Neural cell (in vitro differentiated cells): ENCODE results near the gene CD226. TPM values are rescaled to one million over a fixed set of nuclear protein-coding genes. Genes with fewer than 3 reads are reported as not detected.

ENCODE experiments used
- H2AFZ ChIP-seq: fragments of 200-600, 300-800 bp; sonication (generic), shearing (Covaris generic); 2 replicates; pipeline ENCODE4 v1.6.0; 2014; ENCODE audit warnings: low read depth, mild to moderate bottlenecking, antibody characterized with exemption, low read length, moderate library complexity
- H3F3A ChIP-seq: fragments of 200-600 bp; shearing (Covaris generic); 2 replicates; pipeline ENCODE4 v1.6.1; 2016; ENCODE audit warnings: mild to moderate bottlenecking, moderate library complexity, mixed read lengths, antibody characterized with exemption, low read length; ENCODE audit not compliant: insufficient read depth, poor library complexity, severe bottlenecking
- H3K27ac ChIP-seq: fragments of 200-600, 300-800 bp; sonication (generic), shearing (Covaris generic); 2 replicates; pipeline ENCODE4 v1.5.1; 2014; ENCODE audit warnings: mild to moderate bottlenecking, low read length, moderate library complexity
- H3K27me3 ChIP-seq: fragments of 300-800, 200-600 bp; sonication (generic), shearing (Covaris generic); 2 replicates; pipeline ENCODE4 v1.6.0; 2014; ENCODE audit warnings: mild to moderate bottlenecking, low read depth, low read length, moderate library complexity; ENCODE audit not compliant: insufficient read depth
- H3K36me3 ChIP-seq: fragments of 300-800, 200-600 bp; sonication (generic), shearing (Covaris generic); 2 replicates; pipeline ENCODE4 v1.5.1; 2014; ENCODE audit warnings: mild to moderate bottlenecking, antibody characterized with exemption, low read length, moderate library complexity; ENCODE audit not compliant: insufficient read depth
- H3K4me2 ChIP-seq: fragments of 300-800, 200-600 bp; sonication (generic), shearing (Covaris generic); 2 replicates; pipeline ENCODE4 v1.6.0; 2014; ENCODE audit warnings: mild to moderate bottlenecking, low read length
- H3K4me3 ChIP-seq: fragments of 300-800, 200-600 bp; sonication (generic), shearing (Covaris generic); 2 replicates; pipeline ENCODE4 v1.5.1; 2014; ENCODE audit warnings: mild to moderate bottlenecking, low read length, moderate library complexity
- H3K79me2 ChIP-seq: fragments of 200-600 bp; shearing (Covaris generic); replicated peaks from 2 replicates; pipeline ENCODE4 v1.6.0; 2014; ENCODE audit warnings: mild to moderate bottlenecking, low read length, moderate library complexity; ENCODE audit not compliant: insufficient read depth
- H3K9ac ChIP-seq: fragments of 300-800, 200-600 bp; sonication (generic), shearing (Covaris generic); 2 replicates; pipeline ENCODE4 v1.6.1; 2016; ENCODE audit warnings: mild to moderate bottlenecking, low read length, mixed read lengths
- H3K9me2 ChIP-seq: fragments of 200-600 bp; shearing (Covaris generic); 2 replicates; pipeline ENCODE4 v1.6.1; 2016; ENCODE audit warnings: mild to moderate bottlenecking, low read length, mixed read lengths; ENCODE audit not compliant: insufficient read depth
- H3K9me3 ChIP-seq: fragments of 200-600, 300-800 bp; sonication (generic), shearing (Covaris generic); 2 replicates; pipeline ENCODE4 v1.6.1; 2016; ENCODE audit warnings: mild to moderate bottlenecking, mixed run types, low read length, moderate library complexity, mixed read lengths
- H4K20me1 ChIP-seq: fragments of 200-600 bp; shearing (Covaris generic); 2 replicates; pipeline ENCODE4 v1.6.1; 2016; ENCODE audit warnings: mild to moderate bottlenecking, mixed run types; ENCODE audit not compliant: insufficient read depth
- EP300 ChIP-seq: fragments of 450-650 bp; conservative IDR thresholded peaks from 2 replicates; pipeline ENCODE4 v1.6.1; 2014; ENCODE audit warnings: antibody characterized with exemption, mild to moderate bottlenecking, moderate library complexity; ENCODE audit not compliant: poor library complexity, severe bottlenecking
- EZH2 ChIP-seq: fragments of 200-600, 300-800 bp; shearing (Covaris generic), sonication (generic); IDR thresholded peaks from 2 replicates; pipeline ENCODE4 v1.6.1; 2014; ENCODE audit warnings: antibody characterized with exemption, low read length, borderline replicate concordance, mild to moderate bottlenecking; ENCODE audit not compliant: insufficient read depth, poor library complexity, severe bottlenecking
- MXI1 ChIP-seq: fragments of 450-650 bp; conservative IDR thresholded peaks from 2 replicates; pipeline ENCODE4 v1.6.1; 2014; ENCODE audit warnings: antibody characterized with exemption, mild to moderate bottlenecking; ENCODE audit not compliant: poor library complexity, severe bottlenecking
- POLR2AphosphoS5 ChIP-seq: IDR thresholded peaks from 2 replicates; pipeline ENCODE4 v1.6.1; 2012
- RAD21 ChIP-seq: fragments of 450-650 bp; conservative IDR thresholded peaks from 2 replicates; pipeline ENCODE4 v1.6.1; 2014; ENCODE audit warnings: antibody characterized with exemption, mild to moderate bottlenecking, moderate library complexity
- SMC3 ChIP-seq: fragments of 450-650 bp; conservative IDR thresholded peaks from 2 replicates; pipeline ENCODE4 v1.6.1; 2014; ENCODE audit warnings: antibody characterized with exemption, mild to moderate bottlenecking, moderate library complexity; ENCODE audit not compliant: poor library complexity
- TAF1 ChIP-seq: IDR thresholded peaks from 2 replicates; pipeline ENCODE4 v1.6.1; 2012; ENCODE audit warnings: low read depth
- polyA plus RNA-seq: library from polyadenylated mRNA; depleted of rRNA; stranded (reverse); fragments of >200 nt; gene quantifications from 2 replicates; pipeline ENCODE4 v1.2.3, GENCODE V29; 2014
- TF ChIP-seq, protein P1 (sequence below): fragments of 450-650 bp; IDR thresholded peaks from 2 replicates; pipeline ENCODE4 v1.5.1; 2014; ENCODE audit warnings: antibody characterized with exemption, mild to moderate bottlenecking, moderate library complexity; ENCODE audit not compliant: poor library complexity, severe bottlenecking
- TF ChIP-seq, protein P2 (sequence below): IDR thresholded peaks from 2 replicates; pipeline ENCODE4 v1.6.1; 2012; ENCODE audit warnings: borderline replicate concordance

CD226 gene
- polyA plus RNA-seq, 1 donor from 2014 or later = 0.11 TPM

DNA sequence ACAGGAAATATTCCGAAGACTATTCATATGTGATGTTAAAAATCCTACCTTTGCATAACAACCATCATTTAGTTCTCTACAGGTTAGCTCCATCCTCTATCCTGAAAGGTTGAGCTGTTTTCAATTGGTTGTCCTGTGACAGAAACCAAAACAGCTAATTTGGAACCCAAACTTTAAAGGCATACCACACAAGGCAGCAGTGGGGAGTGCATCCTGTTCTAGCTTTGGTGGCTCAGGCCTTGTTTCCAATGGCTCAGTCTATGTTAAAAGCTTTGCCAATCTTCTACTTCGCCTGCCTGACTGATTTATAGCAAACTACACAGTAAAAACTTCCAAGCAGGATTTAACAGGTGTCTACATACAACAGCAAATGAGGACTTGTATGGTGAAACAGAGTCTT lies 3.2 kb downstream of the CD226 start:
- Histone ChIP-seq H3K4me2 (no peak overlapping the region), H3F3A (no peaks in the 10 kb centered on the region), H3K79me2 (no peaks in the 10 kb centered on the region), H3K27me3 (no peaks in the 10 kb centered on the region), H3K36me3 (no peaks in the 10 kb centered on the region), H2AFZ (no peak overlapping the region), H3K9ac (no peak overlapping the region), H3K9me3 (no peaks in the 10 kb centered on the region), H4K20me1 (no peaks in the 10 kb centered on the region), H3K9me2 (no peaks in the 10 kb centered on the region), H3K27ac (no peak overlapping the region), H3K4me3 (no peak overlapping the region)
- TF ChIP-seq, protein P1, sequence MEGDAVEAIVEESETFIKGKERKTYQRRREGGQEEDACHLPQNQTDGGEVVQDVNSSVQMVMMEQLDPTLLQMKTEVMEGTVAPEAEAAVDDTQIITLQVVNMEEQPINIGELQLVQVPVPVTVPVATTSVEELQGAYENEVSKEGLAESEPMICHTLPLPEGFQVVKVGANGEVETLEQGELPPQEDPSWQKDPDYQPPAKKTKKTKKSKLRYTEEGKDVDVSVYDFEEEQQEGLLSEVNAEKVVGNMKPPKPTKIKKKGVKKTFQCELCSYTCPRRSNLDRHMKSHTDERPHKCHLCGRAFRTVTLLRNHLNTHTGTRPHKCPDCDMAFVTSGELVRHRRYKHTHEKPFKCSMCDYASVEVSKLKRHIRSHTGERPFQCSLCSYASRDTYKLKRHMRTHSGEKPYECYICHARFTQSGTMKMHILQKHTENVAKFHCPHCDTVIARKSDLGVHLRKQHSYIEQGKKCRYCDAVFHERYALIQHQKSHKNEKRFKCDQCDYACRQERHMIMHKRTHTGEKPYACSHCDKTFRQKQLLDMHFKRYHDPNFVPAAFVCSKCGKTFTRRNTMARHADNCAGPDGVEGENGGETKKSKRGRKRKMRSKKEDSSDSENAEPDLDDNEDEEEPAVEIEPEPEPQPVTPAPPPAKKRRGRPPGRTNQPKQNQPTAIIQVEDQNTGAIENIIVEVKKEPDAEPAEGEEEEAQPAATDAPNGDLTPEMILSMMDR = no peak
- TF ChIP-seq SMC3 (no peak), EP300 (no peak), MXI1 (no peak), TAF1 (no peak), EZH2 (no peak), RAD21 (no peak), POLR2AphosphoS5 (no peak)
- TF ChIP-seq, protein P2, sequence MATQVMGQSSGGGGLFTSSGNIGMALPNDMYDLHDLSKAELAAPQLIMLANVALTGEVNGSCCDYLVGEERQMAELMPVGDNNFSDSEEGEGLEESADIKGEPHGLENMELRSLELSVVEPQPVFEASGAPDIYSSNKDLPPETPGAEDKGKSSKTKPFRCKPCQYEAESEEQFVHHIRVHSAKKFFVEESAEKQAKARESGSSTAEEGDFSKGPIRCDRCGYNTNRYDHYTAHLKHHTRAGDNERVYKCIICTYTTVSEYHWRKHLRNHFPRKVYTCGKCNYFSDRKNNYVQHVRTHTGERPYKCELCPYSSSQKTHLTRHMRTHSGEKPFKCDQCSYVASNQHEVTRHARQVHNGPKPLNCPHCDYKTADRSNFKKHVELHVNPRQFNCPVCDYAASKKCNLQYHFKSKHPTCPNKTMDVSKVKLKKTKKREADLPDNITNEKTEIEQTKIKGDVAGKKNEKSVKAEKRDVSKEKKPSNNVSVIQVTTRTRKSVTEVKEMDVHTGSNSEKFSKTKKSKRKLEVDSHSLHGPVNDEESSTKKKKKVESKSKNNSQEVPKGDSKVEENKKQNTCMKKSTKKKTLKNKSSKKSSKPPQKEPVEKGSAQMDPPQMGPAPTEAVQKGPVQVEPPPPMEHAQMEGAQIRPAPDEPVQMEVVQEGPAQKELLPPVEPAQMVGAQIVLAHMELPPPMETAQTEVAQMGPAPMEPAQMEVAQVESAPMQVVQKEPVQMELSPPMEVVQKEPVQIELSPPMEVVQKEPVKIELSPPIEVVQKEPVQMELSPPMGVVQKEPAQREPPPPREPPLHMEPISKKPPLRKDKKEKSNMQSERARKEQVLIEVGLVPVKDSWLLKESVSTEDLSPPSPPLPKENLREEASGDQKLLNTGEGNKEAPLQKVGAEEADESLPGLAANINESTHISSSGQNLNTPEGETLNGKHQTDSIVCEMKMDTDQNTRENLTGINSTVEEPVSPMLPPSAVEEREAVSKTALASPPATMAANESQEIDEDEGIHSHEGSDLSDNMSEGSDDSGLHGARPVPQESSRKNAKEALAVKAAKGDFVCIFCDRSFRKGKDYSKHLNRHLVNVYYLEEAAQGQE = no peak

DNA sequence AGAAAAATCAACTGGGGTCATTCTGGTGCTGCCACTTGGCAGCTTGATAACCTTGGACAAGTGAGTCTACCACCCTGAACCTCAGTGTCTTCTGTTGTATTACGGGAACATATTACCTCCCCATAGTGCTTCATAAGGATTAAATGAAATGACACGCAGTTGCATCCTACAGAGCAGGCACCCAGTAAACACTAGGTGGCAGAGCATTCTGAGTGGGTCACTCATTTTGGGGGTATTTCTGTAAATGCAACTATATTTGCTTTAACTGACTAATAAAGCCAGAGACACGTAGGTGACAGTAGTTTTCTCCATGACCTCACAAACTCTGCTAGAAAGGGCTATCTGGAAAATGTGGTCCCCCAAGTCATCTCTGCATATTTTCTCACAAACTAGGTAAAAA lies 4.7 kb downstream of the CD226 start:
- H3K9me2 ChIP-seq = no peaks in the 10 kb centered on the region

More for the DNA sequence above, 4.7 kb downstream of the CD226 start:
- Histone ChIP-seq H3K79me2 (no peaks in the 10 kb centered on the region), H2AFZ (no peak overlapping the region), H3K27ac (no peak overlapping the region), H3F3A (no peaks in the 10 kb centered on the region), H3K9ac (no peak overlapping the region), H3K4me2 (no peak overlapping the region), H3K9me3 (no peaks in the 10 kb centered on the region), H3K4me3 (no peak overlapping the region), H3K36me3 (no peaks in the 10 kb centered on the region), H4K20me1 (no peaks in the 10 kb centered on the region), H3K27me3 (no peaks in the 10 kb centered on the region)
- TF ChIP-seq POLR2AphosphoS5 (no peak), RAD21 (no peak), TAF1 (no peak), EZH2 (no peak), MXI1 (no peak), SMC3 (no peak), EP300 (no peak)
- TF ChIP-seq, protein P2 = no peak
- TF ChIP-seq, protein P1 = no peak
